Germinal center (tissue), 1 donor: ENCODE measurements around the gene ZNF189.
A peak's percentile ranks its signal among the peaks of the same experiment; 100 is the strongest.

ENCODE experiments used
- DNase-seq: peaks from one replicate; pipeline ENCODE4 v3.0.0; 2012; ENCODE audit warnings: mixed read lengths, low spot score

The ZNF189 gene

GRCh38 chr9:101398068-101398929 lies at the start of gene ZNF189, which contains the start of gene MRPL50:
ZNF189 (plus strand) TSS chr9:101398851; CDS start chr9:101399157, 306 bp downstream.
MRPL50 (minus strand) TSS chr9:101398618; CDS start chr9:101398592, 26 bp downstream.
- DNase-seq: peak; percentile 95

- no peak for DNase-seq
Observed at GRCh38 chr9:101350285-101350684, 48.4 kb upstream of the ZNF189 start.

- DNase-seq: no peak
Observed at GRCh38 chr9:101352892-101353463, 45.7 kb upstream of the ZNF189 start.

- no peak for DNase-seq
Observed at GRCh38 chr9:101353683-101354082, 45.0 kb upstream of the ZNF189 start.

- DNase-seq: no peak
Observed at GRCh38 chr9:101354143-101354764, 44.4 kb upstream of the ZNF189 start.

GRCh38 chr9:101354765-101355708 lies 43.6 kb upstream of the ZNF189 start:
- DNase-seq: no peak

GRCh38 chr9:101356619-101357018 lies 42.0 kb upstream of the ZNF189 start:
- DNase-seq: no peak

- DNase-seq: no peak
Observed at GRCh38 chr9:101359679-101360078, 39.0 kb upstream of the ZNF189 start.

- DNase-seq: no peak
Observed at GRCh38 chr9:101360647-101361046, 38.0 kb upstream of the ZNF189 start.

- DNase-seq: no peak
Observed at GRCh38 chr9:101362450-101362849, 36.2 kb upstream of the ZNF189 start.

GRCh38 chr9:101365181-101365580 lies 33.5 kb upstream of the ZNF189 start:
- no peak for DNase-seq

GRCh38 chr9:101366038-101366756 lies 32.5 kb upstream of the ZNF189 start:
- no peak for DNase-seq

- no peak for DNase-seq
Observed at GRCh38 chr9:101367323-101367722, 31.3 kb upstream of the ZNF189 start.

GRCh38 chr9:101369286-101369685 lies 29.4 kb upstream of the ZNF189 start:
- no peak for DNase-seq

GRCh38 chr9:101369884-101370531 lies 28.6 kb upstream of the ZNF189 start:
- DNase-seq: no peak

- no peak for DNase-seq
Observed at GRCh38 chr9:101371813-101372212, 26.8 kb upstream of the ZNF189 start.

- no peak for DNase-seq
Observed at GRCh38 chr9:101372327-101373118, 26.1 kb upstream of the ZNF189 start.

- no peak for DNase-seq
Observed at GRCh38 chr9:101375546-101375945, 23.1 kb upstream of the ZNF189 start.

- DNase-seq: no peak
Observed at GRCh38 chr9:101376111-101376848, 22.4 kb upstream of the ZNF189 start.
